Activated T-helper 2 cell treated with anti-CD3 and anti-CD28 coated beads, Interferon-gamma antibody, Interleukin-2, Interleukin-4, amounts not matched to agents 10 μg/mL and 5 μg/mL and 100 μg/mL, durations not matched to agents 14 hours and 24 hours and 36 hours (primary cell): ENCODE measurements around the gene EPHA5. TPM values are rescaled to one million over a fixed set of nuclear protein-coding genes. Genes with fewer than 3 reads are reported as not detected.

Source experiments
- DNase-seq: peaks from one replicate; pipeline ENCODE4 v3.0.0; 2021; ENCODE audit warnings: low spot score
- H3K27ac Mint-ChIP-seq: one replicate; pipeline ENCODE4 v1.8.0; 2021; ENCODE audit warnings: mixed read lengths
- H3K27me3 Mint-ChIP-seq: one replicate; pipeline ENCODE4 v1.8.0; 2021; ENCODE audit warnings: low read depth, mixed read lengths
- H3K36me3 Mint-ChIP-seq: one replicate; pipeline ENCODE4 v1.8.0; 2021; ENCODE audit warnings: low read depth, mixed read lengths
- H3K4me1 Mint-ChIP-seq: one replicate; pipeline ENCODE4 v1.8.0; 2021; ENCODE audit warnings: low read depth, mixed read lengths
- H3K4me3 Mint-ChIP-seq: one replicate; pipeline ENCODE4 v1.8.0; 2021; ENCODE audit warnings: low read depth, mild to moderate bottlenecking, moderate library complexity, mixed read lengths
- H3K9me3 Mint-ChIP-seq: one replicate; pipeline ENCODE4 v1.8.0; 2021; ENCODE audit warnings: mixed read lengths
- intact Hi-C: fragments of 100-400 bp; cut with micrococcal nuclease; formaldehyde crosslinking; loops from one replicate; pipeline ENCODE4 v1.15.1; 2023
- total RNA-seq: library from RNA; stranded (reverse); gene quantifications from 2 replicates; pipeline ENCODE4 v1.2.3, GENCODE V29; 2022

Gene EPHA5
- total RNA-seq, 1 donor from 2014 or later = not detected

DNA sequence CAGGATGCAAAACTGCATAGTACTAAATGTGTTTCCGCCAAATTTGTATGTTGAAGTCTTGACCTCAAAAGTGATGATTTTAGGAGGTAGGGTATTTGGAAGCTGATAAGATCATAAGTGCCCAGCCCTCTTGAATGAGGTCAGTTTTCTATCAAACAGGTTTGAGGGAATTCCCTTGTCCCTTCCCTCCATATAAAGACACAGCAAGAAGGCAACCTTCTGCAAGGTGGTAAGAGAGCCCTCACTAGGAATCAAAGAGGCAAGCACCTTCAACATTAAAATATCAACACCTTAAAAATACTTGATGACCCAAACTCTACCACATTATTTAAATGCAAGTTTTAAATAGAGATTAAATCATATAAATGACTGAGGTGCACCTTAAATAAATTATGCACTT is 288.6 kb downstream of the EPHA5 start:
- no peaks in the 10 kb centered on the region for H3K27me3 Mint-ChIP-seq
- H3K36me3 Mint-ChIP-seq = no peaks in the 10 kb centered on the region
- no peaks in the 10 kb centered on the region for H3K4me1 Mint-ChIP-seq
- H3K4me3 Mint-ChIP-seq = no peak overlapping the region
- intact Hi-C loops = no loop called here
- no peak for DNase-seq
- H3K9me3 Mint-ChIP-seq = peaks cover 4% of the 10 kb centered on the region
- no peak overlapping the region for H3K27ac Mint-ChIP-seq

DNA sequence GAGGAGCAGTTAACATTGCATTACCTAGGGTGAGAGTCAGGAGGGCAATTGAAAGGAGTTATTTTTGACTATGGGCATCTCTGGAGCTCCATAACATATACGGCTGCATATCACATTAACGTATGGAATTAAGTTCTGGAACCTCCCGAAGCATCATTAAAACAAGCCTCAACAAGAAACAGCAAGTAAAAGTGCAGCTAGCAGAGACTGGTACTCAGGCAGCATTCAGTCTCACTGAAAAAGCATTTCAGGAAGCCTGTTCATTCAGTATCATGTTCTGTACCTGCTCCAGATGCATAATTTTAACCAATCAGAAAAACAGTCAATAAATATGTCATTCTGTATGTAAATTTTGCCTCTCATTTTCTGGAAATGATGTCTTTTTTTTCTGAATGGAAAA is 299.6 kb downstream of the EPHA5 start:
- peaks cover 13% of the 10 kb centered on the region for H3K9me3 Mint-ChIP-seq
- no peak overlapping the region for H3K27ac Mint-ChIP-seq
- H3K4me1 Mint-ChIP-seq = no peaks in the 10 kb centered on the region
- no peaks in the 10 kb centered on the region for H3K36me3 Mint-ChIP-seq
- intact Hi-C loops = no loop called here
- no peak overlapping the region for H3K4me3 Mint-ChIP-seq
- DNase-seq = no peak
- no peaks in the 10 kb centered on the region for H3K27me3 Mint-ChIP-seq

DNA sequence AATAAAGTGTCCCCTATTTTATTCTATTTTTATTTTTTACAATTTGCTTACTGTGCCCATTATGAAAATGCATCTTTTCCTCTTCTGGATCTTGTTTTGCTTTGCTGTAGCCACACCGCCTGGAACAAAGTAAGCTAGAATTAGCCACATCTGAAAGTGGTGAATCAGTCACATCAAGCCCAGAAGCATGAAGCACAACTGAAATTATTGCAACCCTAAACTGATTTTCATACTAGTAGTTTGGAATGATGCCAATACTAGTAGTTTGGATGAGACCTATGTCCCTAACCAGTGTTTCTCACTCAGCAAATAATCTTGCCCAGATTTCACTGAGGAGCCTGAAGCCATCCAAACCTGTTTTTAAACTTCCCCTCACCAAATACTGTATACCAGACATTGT is 303.0 kb downstream of the EPHA5 start:
- Mint-ChIP-seq H3K4me1 (no peaks in the 10 kb centered on the region), H3K9me3 (peaks cover 9% of the 10 kb centered on the region), H3K27me3 (no peaks in the 10 kb centered on the region), H3K4me3 (no peak overlapping the region), H3K27ac (no peak overlapping the region), H3K36me3 (no peaks in the 10 kb centered on the region)
- intact Hi-C loops = no loop called here
- DNase-seq = no peak

DNA sequence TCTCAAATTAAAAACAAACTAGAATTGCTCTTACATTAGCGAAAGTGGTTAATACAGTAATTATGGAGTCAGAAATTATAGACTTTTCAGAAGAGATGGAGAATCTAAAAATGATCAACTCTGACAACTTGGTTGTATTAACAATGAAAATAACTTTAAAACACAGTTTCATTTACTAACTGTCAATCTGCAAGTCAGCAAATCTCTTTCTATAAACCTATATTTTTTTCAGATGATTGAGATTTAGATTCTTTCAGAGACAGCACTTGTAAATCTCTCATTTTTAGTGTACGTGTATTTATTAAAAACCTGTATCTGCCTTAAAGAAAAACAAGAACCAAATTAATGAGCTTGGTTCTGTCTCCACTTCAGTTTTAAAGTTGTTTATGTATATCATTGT is 311.4 kb downstream of the EPHA5 start:
- Mint-ChIP-seq H3K4me3 (no peak overlapping the region), H3K4me1 (no peaks in the 10 kb centered on the region)
- intact Hi-C loops = no loop called here

DNA sequence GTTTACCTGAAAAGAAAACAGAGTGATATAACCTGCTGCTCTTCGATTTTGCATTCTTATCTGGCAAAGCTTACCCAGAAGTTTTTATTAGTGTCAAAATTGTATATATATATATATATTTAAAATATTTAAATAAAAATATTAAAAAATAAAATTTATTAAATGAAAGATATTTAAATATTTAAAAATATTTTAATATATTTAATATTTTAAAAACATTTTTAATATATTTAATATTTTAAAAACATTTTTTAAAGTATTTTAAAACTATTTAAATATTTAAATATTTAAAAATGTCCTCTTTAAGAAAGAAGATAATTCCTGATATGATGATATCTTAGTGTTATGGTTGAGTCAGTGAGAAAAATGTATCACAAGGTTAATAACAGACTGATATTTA is 317.2 kb downstream of the EPHA5 start:
- DNase-seq = no peak
- intact Hi-C loops = no loop called here
- H3K27me3 Mint-ChIP-seq = no peaks in the 10 kb centered on the region
- no peaks in the 10 kb centered on the region for H3K4me1 Mint-ChIP-seq
- H3K9me3 Mint-ChIP-seq = no peaks in the 10 kb centered on the region
- H3K27ac Mint-ChIP-seq = no peak overlapping the region
- H3K4me3 Mint-ChIP-seq = no peak overlapping the region
- H3K36me3 Mint-ChIP-seq = no peaks in the 10 kb centered on the region

More for the DNA sequence above, 311.4 kb downstream of the EPHA5 start:
- Mint-ChIP-seq H3K27me3 (no peaks in the 10 kb centered on the region), H3K9me3 (peaks cover 15% of the 10 kb centered on the region), H3K36me3 (no peaks in the 10 kb centered on the region), H3K27ac (no peak overlapping the region)
- DNase-seq = no peak

DNA sequence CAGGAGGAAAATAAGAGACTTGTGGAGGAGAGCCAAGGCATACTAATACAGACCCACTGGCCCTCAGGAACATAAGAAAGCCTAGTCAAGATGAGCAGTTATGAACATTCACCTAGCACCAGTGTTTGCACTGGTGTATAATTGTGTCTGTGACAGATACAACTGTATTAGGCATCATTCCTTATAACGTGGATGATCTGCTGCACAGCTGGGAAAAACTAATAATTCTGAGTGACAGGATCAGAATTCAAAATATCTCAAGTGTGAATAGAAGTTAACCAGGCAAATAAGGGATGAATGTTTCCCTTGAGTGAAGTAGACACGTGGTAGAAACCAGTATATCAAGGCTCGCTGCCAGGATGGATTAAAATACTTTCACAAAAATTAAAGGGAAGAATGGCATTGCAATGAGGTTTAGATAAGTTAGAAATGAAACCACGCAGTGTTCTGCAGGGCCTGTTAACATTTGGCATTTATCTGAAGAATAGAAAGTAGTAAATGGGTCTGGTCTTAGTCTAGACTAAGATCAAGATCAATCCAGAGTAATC is 325.9 kb downstream of the EPHA5 start:
- Mint-ChIP-seq H3K4me3 (no peak overlapping the region), H3K9me3 (peaks cover 4% of the 10 kb centered on the region), H3K27ac (no peak overlapping the region), H3K36me3 (no peaks in the 10 kb centered on the region), H3K4me1 (no peaks in the 10 kb centered on the region), H3K27me3 (no peaks in the 10 kb centered on the region)
- intact Hi-C loops = no loop called here
- no peak for DNase-seq

DNA sequence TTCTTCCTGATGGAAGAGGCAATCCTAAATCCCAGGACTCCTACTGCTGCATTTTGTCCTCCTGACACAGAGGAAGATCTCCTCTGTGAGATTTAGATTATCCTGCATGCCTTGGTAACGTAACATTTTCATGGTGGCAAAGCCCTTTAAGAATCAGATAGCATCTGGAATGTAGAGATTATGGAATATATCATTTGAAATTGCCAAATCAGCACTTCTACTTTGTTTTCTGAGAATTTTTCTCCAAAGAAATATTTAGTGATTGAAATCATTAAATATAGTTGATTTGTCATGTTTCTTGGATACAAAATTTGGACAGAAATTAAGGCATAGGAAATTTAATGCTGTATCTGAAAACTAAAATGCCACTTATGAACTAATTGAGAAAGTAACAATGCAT is 326.9 kb downstream of the EPHA5 start:
- no peaks in the 10 kb centered on the region for H3K27me3 Mint-ChIP-seq
- intact Hi-C loops = no loop called here
- no peak overlapping the region for H3K4me3 Mint-ChIP-seq
- no peaks in the 10 kb centered on the region for H3K4me1 Mint-ChIP-seq
- peaks cover 4% of the 10 kb centered on the region for H3K9me3 Mint-ChIP-seq
- DNase-seq = no peak
- H3K27ac Mint-ChIP-seq = no peak overlapping the region
- H3K36me3 Mint-ChIP-seq = no peaks in the 10 kb centered on the region

DNA sequence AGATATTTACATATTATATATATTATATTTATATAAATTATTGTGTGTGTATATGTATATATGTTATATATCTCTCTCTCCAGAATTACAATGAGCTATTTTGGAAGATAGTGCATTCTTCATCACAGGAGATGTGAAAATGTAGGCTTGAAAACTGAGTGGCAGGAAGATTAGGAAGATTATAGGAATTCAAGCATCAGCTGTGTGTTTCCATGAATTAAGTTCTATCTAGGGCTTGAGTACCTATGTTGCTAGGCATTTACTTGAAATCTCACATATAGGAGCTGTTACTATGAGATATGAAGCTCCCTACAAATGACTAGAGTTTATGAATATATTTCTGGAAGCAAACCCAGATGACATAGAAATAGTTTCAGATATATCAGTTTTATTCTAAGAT is 328.7 kb downstream of the EPHA5 start:
- Mint-ChIP-seq H3K27ac (no peak overlapping the region), H3K36me3 (no peaks in the 10 kb centered on the region), H3K9me3 (peaks cover 4% of the 10 kb centered on the region), H3K27me3 (no peaks in the 10 kb centered on the region), H3K4me3 (no peak overlapping the region), H3K4me1 (no peaks in the 10 kb centered on the region)
- no peak for DNase-seq
- intact Hi-C loops = no loop called here

DNA sequence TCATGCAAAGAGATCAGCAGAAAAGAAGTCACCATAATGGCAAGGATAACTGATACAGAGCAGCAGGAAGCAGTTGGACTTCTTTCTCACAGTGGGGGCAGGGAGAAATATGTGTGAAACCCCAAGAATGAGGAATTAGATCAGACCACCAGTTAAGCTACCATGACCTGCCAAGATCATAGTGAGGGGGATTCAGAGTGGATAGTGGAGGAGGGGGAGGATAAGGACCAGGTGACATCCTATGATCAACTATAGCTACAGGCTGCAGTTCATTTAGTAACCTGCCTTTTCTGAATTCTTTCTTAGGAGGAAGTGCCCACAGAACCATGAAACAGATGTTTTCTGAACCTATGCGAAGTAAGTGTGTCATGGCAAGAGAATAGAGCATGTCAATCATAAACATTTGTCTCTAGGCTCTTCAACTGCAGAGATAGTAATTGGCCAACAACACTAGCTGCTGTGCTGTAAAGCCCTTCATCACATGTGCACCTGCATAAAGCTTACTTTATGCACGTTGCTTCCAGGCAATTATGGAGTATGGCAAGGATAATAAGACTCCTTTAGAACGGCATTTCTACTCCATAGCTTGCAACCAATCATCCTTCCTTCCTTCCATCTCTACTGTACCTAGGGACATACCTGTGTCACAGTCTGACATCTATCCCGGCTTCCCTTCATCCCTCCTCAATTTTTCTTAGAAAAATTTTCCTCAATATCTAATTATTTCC is 329.7 kb downstream of the EPHA5 start:
- Mint-ChIP-seq H3K27me3 (no peaks in the 10 kb centered on the region), H3K4me1 (no peaks in the 10 kb centered on the region), H3K9me3 (peaks cover 4% of the 10 kb centered on the region), H3K27ac (no peak overlapping the region), H3K36me3 (no peaks in the 10 kb centered on the region), H3K4me3 (no peak overlapping the region)
- DNase-seq = no peak
- intact Hi-C loops = no loop called here

DNA sequence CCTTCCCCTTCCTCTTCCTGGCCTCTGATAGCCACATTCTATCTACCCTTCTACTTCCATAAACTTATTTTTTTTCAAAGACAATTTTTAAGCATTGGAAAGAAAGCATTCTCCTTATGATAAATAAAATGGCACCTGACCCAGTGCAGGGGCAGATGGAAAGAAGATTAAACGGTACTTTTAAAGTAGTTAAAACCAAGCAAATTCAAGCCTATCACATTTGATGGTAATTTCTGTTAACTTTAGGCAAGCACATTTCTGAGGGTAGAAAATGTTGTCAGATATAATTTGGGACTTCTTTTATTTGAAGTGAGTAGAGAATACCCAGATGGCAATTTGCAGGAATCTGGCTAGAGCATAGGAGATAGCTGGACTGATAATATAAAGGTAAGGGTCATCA is 332.9 kb downstream of the EPHA5 start:
- no peaks in the 10 kb centered on the region for H3K27me3 Mint-ChIP-seq
- no peaks in the 10 kb centered on the region for H3K36me3 Mint-ChIP-seq
- peaks cover 6% of the 10 kb centered on the region for H3K9me3 Mint-ChIP-seq
- no peak overlapping the region for H3K27ac Mint-ChIP-seq
- intact Hi-C loops = no loop called here
- H3K4me3 Mint-ChIP-seq = no peak overlapping the region
- DNase-seq = no peak
- H3K4me1 Mint-ChIP-seq = no peaks in the 10 kb centered on the region

DNA sequence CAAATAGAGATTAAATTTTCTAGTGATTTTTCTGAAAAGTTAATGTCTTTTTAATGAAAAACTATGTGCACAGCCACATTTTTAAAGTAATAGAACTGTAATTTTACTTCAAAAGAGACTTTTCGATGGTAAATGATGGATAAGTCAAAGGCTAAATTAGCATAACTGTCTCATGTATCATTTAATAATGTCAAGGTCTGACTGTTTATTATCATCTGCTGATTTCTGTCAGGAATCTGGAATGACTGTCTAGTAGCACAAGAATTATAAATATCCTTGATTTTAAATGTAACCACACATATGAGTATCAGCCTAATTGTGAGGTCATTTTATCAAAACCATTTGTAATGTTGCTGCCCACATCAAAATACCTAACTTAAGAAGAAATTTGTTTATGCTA is 333.8 kb downstream of the EPHA5 start:
- no peak overlapping the region for H3K4me3 Mint-ChIP-seq
- no peaks in the 10 kb centered on the region for H3K36me3 Mint-ChIP-seq
- no peaks in the 10 kb centered on the region for H3K4me1 Mint-ChIP-seq
- no peak for DNase-seq
- no peak overlapping the region for H3K27ac Mint-ChIP-seq
- intact Hi-C loops = no loop called here
- no peaks in the 10 kb centered on the region for H3K27me3 Mint-ChIP-seq
- peaks cover 6% of the 10 kb centered on the region for H3K9me3 Mint-ChIP-seq

DNA sequence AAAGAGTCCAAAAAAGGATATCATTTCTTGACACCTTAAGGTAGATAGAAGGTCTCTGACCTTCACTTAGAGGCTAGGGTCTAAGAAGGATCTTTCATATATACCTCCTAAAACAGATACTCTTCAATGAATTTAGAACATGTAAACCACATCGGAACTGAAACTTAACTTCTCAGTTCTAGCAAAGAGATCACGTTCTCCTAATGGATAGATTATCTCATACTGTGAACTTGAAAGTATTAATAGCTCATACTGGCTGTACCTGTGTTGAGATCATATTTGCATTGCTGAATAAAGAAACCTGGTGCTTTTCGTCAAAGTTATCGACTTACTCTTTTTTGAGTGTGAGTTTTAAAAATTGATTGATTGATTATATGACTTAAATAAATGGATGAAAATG is 353.8 kb downstream of the EPHA5 start:
- no peaks in the 10 kb centered on the region for H3K27me3 Mint-ChIP-seq
- no peaks in the 10 kb centered on the region for H3K36me3 Mint-ChIP-seq
- H3K4me3 Mint-ChIP-seq = no peak overlapping the region
- no peak for DNase-seq
- no peaks in the 10 kb centered on the region for H3K9me3 Mint-ChIP-seq
- intact Hi-C loops = no loop called here
- H3K4me1 Mint-ChIP-seq = no peaks in the 10 kb centered on the region
- no peak overlapping the region for H3K27ac Mint-ChIP-seq

DNA sequence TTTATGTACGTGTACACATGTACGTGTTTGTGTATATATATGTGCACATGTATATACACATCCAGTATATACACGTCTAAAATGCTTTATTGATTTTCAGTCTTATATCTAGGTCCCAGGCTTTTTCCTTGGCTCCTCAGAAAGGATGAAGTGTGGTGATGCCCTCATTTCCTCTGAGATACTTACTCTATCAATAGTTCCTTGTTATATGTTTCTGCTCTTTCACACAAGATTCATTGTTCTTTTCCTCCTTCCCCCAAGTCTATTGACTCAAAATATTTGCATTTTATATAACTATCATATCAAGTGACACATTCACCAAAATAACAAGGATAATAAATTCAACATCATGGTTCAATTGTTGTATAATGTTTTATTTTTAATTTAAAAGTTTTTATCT is 359.2 kb downstream of the EPHA5 start:
- Mint-ChIP-seq H3K36me3 (no peaks in the 10 kb centered on the region), H3K4me1 (no peaks in the 10 kb centered on the region), H3K4me3 (no peak overlapping the region), H3K27ac (no peak overlapping the region), H3K27me3 (no peaks in the 10 kb centered on the region), H3K9me3 (no peaks in the 10 kb centered on the region)
- intact Hi-C loops = no loop called here
- no peak for DNase-seq

DNA sequence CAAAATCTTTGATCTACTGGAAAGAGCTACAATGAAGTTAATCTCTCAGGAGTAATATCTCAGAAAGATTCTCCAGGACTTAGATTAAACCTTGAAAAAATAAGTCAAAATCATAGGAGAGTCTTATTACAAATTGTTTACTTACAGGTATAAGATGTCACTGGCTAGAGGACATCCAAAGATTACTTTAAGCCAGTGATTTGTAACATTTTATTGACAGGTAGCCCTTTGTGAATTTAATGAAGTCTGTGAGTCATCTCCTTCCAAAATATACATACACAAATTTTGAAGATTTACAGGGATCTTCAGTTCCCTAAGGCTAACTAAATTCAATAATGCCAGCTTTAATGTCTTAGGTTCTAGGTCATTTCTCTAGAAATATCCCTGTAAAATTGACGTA is 359.7 kb downstream of the EPHA5 start:
- Mint-ChIP-seq H3K36me3 (no peaks in the 10 kb centered on the region), H3K27ac (no peak overlapping the region), H3K4me1 (no peaks in the 10 kb centered on the region), H3K4me3 (no peak overlapping the region), H3K27me3 (no peaks in the 10 kb centered on the region), H3K9me3 (no peaks in the 10 kb centered on the region)
- DNase-seq = no peak
- intact Hi-C loops = no loop called here
